Esophagus squamous epithelium (tissue), 5 donors: ENCODE data around the gene ASCL1. TPM values are rescaled to one million over a fixed set of nuclear protein-coding genes. Genes with fewer than 3 reads are reported as not detected.

Experiments
- DNase-seq: peaks from one replicate; lab custom pipeline; 2025; lab: John Stamatoyannopoulos, UW
- H3K27ac ChIP-seq, 4 donors: fragments of 200-600 bp; sonication (generic); one replicate each; pipeline ENCODE4 v1.5.1; 2016 to 2019; ENCODE audit warnings: mild to moderate bottlenecking in 1 of 4
- H3K27me3 ChIP-seq, 4 donors: fragments of 200-600 bp; sonication (generic); 1 replicate in 3 of 4; 2 replicates in 1 of 4; pipeline versions ENCODE4 v1.5.1 to v1.6.0; 2017 to 2021; ENCODE audit warnings: antibody characterized with exemption in 1 of 4
- H3K36me3 ChIP-seq, 3 donors: fragments of 200-600 bp; sonication (generic); one replicate each; pipeline ENCODE4 v1.5.1; 2016 to 2019
- H3K4me1 ChIP-seq, 3 donors: fragments of 200-600 bp; sonication (generic); one replicate each; pipeline ENCODE4 v1.5.1; 2017 to 2019
- H3K4me3 ChIP-seq, 4 donors: fragments of 200-600 bp; sonication (generic); 1 replicate in 3 of 4; 2 replicates in 1 of 4; pipeline ENCODE4 v1.5.1; 2016 to 2019; ENCODE audit warnings: mild to moderate bottlenecking in 2 of 4, moderate library complexity in 1 of 4
- H3K9me3 ChIP-seq, 3 donors: fragments of 200-600 bp; sonication (generic); one replicate each; pipeline ENCODE4 v1.5.1; 2016 to 2019
- CTCF ChIP-seq, 6 experiments: fragments of 450-650 bp in 4 of 6; fragments of 200-600 bp in 2 of 6; sonication (generic) in 2 of 6; IDR thresholded peaks; one replicate each; pipeline ENCODE4 v1.5.1; 2016 to 2019; ENCODE audit warnings: antibody characterized with exemption in 6 of 6, mild to moderate bottlenecking in 4 of 6, moderate library complexity in 4 of 6
- POLR2A ChIP-seq, 4 donors: fragments of 450-650 bp; IDR thresholded peaks; one replicate each; pipeline ENCODE4 v1.6.1; 2017; ENCODE audit warnings: antibody characterized with exemption in 4 of 4, mild to moderate bottlenecking in 4 of 4, moderate library complexity in 3 of 4
- WGBS, 2 donors: methylation state at CpG; one replicate each; pipeline ENCODE4 v1.1.5; 2018; 5-methylcytosine and 5-hydroxymethylcytosine counted together
- intact Hi-C: fragments of 100-400 bp; cut with DNase I; formaldehyde crosslinking; loops from one replicate; pipeline ENCODE4 v1.15.0; 2022
- total RNA-seq, 4 donors: library from RNA; depleted of rRNA; stranded (reverse); fragments of >200 nt; gene quantifications; one replicate each; pipeline ENCODE4 v1.1.0, GENCODE V29; 2016
- donor health status: DM: yes; HTN: yes; CAD: no.

ASCL1 gene
- total RNA-seq, 4 donors from 2014 or later: not detected

GRCh38 chr12:102955926-102956737 is 1.3 kb upstream of the ASCL1 start:
- peaks cover 0 to 100% (median 20%) of the 10 kb centered on the region in 4 donors for H3K27me3 ChIP-seq
- no peaks in the 10 kb centered on the region for H3K36me3 ChIP-seq
- H3K4me3 ChIP-seq: no peak overlapping the region
- H3K27ac ChIP-seq: no peak overlapping the region
- DNase-seq: no peak
- no peaks in the 10 kb centered on the region for H3K9me3 ChIP-seq
- peaks cover 10 to 31% (median 13%) of the 10 kb centered on the region in 3 donors for H3K4me1 ChIP-seq
- TF ChIP-seq CTCF (IDR thresholded peaks at IDR 0.05) (no peak), POLR2A (IDR thresholded peaks at IDR 0.05) (no peak)
- WGBS, 2 donors: 9 to 13% methylated on average over 14 to 23 of the region's 50 CpGs
- intact Hi-C loops: no loop called here

GRCh38 chr12:102956738-102957327 is 641 bp upstream of the ASCL1 start:
- TF ChIP-seq CTCF (IDR thresholded peaks at IDR 0.05) (no peak), POLR2A (IDR thresholded peaks at IDR 0.05) (no peak)
- DNase-seq: no peak
- intact Hi-C loops: no loop called here
- no peaks in the 10 kb centered on the region for H3K9me3 ChIP-seq
- peaks cover 0 to 100% (median 24%) of the 10 kb centered on the region in 4 donors for H3K27me3 ChIP-seq
- H3K4me1 ChIP-seq: peaks cover 10 to 31% (median 13%) of the 10 kb centered on the region in 3 donors
- WGBS, 2 donors: 3 to 15% methylated on average over 16 to 19 of the region's 19 CpGs
- H3K36me3 ChIP-seq: no peaks in the 10 kb centered on the region
- no peak overlapping the region for H3K27ac ChIP-seq
- peak overlapping the region in 1 of 4 donors; percentile 59 for H3K4me3 ChIP-seq

- Histone ChIP-seq H3K9me3 (peaks cover 0 to 3% (median 1%) of the 10 kb centered on the region in 3 donors), H3K27me3 (peaks cover 0 to 100% (median 26%) of the 10 kb centered on the region in 4 donors), H3K36me3 (no peaks in the 10 kb centered on the region), H3K27ac (no peak overlapping the region), H3K4me3 (peak overlapping the region; percentile 16 to 59 (median 30)), H3K4me1 (peaks cover 10 to 34% (median 13%) of the 10 kb centered on the region in 3 donors)
- no peak for DNase-seq
- TF ChIP-seq POLR2A (IDR thresholded peaks at IDR 0.05) (no peak), CTCF (IDR thresholded peaks at IDR 0.05) (no peak)
- 0 to 8% methylated on average over 19 to 30 of the region's 83 CpGs for WGBS, 2 donors
- intact Hi-C loops: no loop called here
These were observed 777 bp downstream of the ASCL1 start for GRCh38 chr12:102958073-102958829.

- DNase-seq: no peak
- intact Hi-C loops: no loop called here
- Histone ChIP-seq H3K4me3 (peak overlapping the region in 3 of 4 donors; percentile 19 to 59 (median 40)), H3K4me1 (peaks cover 10 to 34% (median 13%) of the 10 kb centered on the region in 3 donors), H3K27ac (no peak overlapping the region), H3K9me3 (peaks cover 0 to 8% (median 7%) of the 10 kb centered on the region in 3 donors), H3K36me3 (no peaks in the 10 kb centered on the region), H3K27me3 (peaks cover 0 to 100% (median 30%) of the 10 kb centered on the region in 4 donors)
- TF ChIP-seq POLR2A (IDR thresholded peaks at IDR 0.05): no peak
- no peak for TF ChIP-seq CTCF (IDR thresholded peaks at IDR 0.05)
- WGBS, 2 donors: 5 to 9% methylated on average over 3 to 14 of the region's 15 CpGs
These were observed 1.3 kb downstream of the ASCL1 start for GRCh38 chr12:102958830-102959176.
